ENCODE measurements around the gene FSIP1.

Gene FSIP1

GRCh38 chr15:39565851-39566250 is 216.8 kb downstream of the FSIP1 start:
- in situ Hi-C loops (cut with HindIII; ENCODE audit: low sequenced_read_pairs): no loop called here

- in situ Hi-C loops (cut with HindIII; ENCODE audit: low sequenced_read_pairs): no loop called here
Observed at GRCh38 chr15:39564972-39565665, 217.5 kb downstream of the FSIP1 start.

DNA sequence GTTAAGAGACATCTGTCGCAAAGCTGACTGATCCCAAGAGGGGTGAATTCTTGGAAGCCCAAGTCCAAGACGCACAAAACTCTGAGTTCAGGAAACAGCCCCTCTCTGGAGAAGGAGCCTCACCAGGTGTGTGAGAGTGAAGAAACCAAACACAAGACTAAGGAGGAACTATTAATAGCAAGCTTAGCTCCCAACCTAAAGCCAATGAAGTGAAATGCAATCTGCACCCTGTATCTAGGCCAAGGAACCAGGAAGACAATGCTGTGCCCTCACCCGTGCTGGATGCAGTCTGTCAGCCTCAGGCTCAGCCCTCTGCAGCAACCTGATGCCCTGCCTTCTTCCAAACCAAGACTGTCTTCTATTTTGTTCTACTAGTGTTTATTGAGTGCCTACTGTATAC is 224.2 kb downstream of the FSIP1 start:
- in situ Hi-C loops (cut with HindIII; ENCODE audit: low sequenced_read_pairs): no loop called here

- in situ Hi-C loops (cut with HindIII; ENCODE audit: low sequenced_read_pairs): no loop called here
Observed at GRCh38 chr15:39556461-39556860, 226.2 kb downstream of the FSIP1 start.

- in situ Hi-C loops (cut with HindIII; ENCODE audit: low sequenced_read_pairs): no loop called here
Observed at GRCh38 chr15:39555885-39556284, 226.8 kb downstream of the FSIP1 start.

GRCh38 chr15:39554746-39555387 is 227.8 kb downstream of the FSIP1 start:
- in situ Hi-C loops (cut with HindIII; ENCODE audit: low sequenced_read_pairs): no loop called here

DNA sequence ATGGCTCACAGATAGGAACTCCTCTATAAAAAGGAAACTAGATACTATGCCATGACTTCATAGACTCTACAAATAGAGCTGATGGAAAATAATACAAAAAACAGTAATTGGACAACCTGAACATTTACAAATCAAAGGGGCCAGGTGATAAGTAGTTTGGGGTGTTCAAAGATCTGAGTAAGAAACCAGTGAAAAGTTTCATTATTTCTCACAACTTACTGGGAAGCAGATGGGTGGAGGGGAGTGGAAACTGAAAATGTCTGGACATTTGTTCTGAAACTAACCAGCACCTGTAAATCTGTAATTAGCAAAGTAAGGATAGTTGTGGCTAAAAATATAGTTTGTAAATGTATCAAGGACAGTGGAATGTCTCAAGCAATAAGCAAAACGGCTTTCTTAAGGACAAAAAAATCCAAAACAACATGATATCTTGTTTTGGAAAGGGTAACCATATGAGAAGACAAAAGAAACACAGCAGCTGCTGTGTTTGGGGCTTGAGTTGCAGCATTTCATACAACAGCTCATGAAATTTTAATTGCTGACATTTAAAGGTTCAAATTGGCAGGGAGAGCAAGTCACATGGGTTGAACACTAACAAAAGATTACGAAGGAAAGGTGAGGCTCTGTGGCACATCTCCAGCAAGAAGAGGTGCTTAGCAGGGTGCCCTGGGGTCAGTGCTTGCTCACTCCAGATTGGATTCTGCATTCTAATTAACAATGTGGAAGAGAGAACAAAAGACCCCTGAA is 228.5 kb downstream of the FSIP1 start:
- in situ Hi-C loops (cut with HindIII; ENCODE audit: low sequenced_read_pairs): no loop called here

DNA sequence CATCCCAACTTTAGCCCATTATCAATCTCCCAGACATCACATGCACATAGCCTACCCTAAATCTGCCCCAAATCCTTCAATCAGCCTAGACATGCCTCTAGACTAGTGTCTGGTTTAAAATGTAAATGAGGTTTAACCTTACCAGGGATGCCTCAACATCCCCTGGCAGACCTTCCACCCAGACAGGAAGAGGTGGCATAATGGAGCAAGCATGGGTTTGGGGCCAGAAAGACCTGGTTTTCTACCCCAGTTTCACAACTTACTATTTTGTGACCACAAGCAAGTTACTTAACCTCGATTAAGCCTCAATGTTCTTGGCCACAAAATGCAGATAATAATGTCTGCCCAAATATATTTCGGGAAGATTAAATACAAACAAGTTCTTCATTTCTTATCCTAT is 230.1 kb downstream of the FSIP1 start:
- in situ Hi-C loops (cut with HindIII; ENCODE audit: low sequenced_read_pairs): no loop called here

DNA sequence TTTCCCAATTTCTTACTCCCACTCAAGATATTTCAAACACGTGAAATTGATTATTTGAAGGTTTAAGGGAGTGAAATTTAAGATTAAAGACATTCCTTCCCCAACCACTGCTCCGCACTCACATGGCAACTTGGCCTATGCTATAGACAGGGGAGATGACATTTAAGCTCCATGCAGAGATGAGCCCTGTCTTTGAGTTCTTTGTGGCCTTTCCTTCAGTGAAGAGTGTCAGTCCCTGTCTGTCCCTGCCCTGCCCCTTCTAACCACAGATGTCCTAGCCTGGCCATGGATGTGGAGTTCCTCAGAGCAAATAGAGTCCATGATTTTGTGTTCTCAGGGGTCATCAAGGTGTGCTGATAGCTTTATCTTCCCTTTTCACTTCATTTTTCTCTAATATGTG is 231.2 kb downstream of the FSIP1 start:
- in situ Hi-C loops (cut with HindIII; ENCODE audit: low sequenced_read_pairs): no loop called here

Data from endothelial cell of hepatic sinusoid (primary cell).